GM19023 (cell line): Measurements from ENCODE around the gene ATP5PF.
"Not testable (repeated sequence)": the region's sequence is repeated elsewhere in the genome, so short reads cannot be mapped to it uniquely, and the experiment has no call there.

Experiments
- ATAC-seq: cut with Tn5 transposase; IDR thresholded peaks from one replicate; pipeline ENCODE4 v1.9.1; 2021; ENCODE audit warnings: mild to moderate bottlenecking, moderate library complexity; ENCODE audit not compliant: unreplicated experiment

The ATP5PF gene, protein sequence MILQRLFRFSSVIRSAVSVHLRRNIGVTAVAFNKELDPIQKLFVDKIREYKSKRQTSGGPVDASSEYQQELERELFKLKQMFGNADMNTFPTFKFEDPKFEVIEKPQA

DNA sequence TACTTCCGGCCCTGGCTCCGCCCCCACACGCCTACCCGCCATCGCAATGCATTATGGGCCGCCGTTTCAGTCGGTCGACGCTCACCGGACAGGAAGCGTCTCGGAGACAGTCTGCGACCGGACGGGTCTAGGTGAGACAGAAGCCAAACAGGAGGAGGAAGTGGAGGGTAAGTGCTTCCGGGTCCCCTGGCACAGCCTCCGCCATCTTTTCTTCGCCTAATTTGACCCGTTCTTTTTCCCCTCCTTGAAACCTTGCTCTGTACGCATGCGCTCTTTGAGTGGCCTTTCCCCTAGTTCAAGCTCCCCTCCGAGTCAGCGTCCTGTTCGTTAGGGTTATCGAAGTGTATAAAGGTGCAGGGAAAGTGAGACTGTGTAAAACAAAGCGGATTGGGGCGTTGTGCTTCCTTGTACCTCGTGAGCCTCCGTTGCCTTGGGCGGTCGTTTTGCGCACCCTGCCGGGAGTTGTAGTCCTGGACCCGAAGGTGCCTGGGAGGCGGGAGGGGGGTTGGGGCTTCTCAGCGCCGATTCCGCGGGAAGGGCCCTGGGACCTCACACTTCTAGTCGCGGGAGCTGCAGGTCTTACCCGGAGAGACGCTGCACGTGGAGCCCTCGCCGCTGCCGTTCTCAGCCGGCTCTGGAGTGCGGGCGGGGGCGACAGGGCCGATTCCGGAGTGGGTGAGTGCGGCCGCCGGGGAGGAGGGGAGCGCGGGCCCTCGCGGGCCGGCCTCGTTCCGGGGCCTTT, at the start of gene ATP5PF, which contains the start of gene GABPA:
TSS of gene ATP5PF (minus strand) at position 1 of the 742 bp plus-strand sequence. CDS start 5,110 bp downstream, outside the sequence.
TSS of gene GABPA (plus strand) at position 69 of the 742 bp plus-strand sequence. CDS start 6,627 bp downstream, outside the sequence.
- ATAC-seq = peak; percentile 90

DNA sequence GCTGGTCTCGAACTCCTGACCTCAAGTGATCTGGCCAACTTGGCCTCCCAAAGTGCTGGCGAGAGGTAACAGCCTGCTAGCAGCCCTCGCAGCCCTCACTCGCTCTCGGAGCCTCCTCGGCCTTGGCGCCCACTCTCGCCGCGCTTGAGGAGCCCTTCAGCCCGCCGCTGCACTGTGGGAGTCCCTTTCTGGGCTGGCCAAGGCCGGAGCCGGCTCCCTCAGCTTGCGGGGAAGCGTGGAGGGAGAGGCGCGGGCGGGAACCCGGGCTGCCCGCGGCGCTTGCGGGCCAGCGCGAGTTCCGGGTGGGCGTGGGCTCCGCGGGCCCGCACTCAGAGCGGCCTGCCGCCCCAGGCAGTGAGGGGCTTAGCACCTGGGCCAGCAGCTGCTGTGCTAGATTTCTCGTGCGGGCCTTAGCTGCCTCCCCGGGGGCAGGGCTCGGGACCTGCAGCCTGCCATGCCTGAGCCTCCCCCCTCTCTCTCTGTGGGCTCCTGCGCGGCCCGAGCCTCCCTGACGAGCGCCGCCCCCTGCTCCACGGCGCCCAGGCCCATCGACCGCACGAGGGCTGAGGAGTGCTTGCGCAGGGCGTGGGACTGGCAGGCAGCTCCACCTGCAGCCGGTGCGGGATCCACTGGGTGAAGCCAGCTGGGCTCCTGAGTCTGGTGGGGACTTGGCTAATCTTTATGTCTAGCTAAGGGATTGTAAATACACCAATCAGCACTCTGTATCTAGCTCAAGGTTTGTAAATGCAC, 43.6 kb upstream of the ATP5PF start:
- not testable (repeated sequence) for ATAC-seq

DNA sequence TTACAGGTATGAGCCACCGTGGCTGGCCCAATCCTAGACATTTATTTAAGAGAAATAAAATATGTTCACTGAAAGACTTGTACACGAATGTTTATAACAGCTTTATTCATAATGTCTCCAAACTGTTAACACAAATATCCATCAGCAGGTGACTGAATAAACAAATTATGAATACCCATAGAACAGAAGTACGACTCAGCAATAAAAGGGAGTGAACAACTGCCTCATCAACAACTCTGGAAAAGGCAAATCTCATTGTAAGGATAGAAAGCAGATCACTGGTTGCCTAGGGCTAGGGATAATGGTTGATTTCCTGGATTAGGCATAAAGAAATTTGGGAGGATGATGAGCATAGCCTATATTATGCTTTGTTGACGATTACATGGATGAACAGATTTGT, 41.7 kb upstream of the ATP5PF start:
- no peak for ATAC-seq

DNA sequence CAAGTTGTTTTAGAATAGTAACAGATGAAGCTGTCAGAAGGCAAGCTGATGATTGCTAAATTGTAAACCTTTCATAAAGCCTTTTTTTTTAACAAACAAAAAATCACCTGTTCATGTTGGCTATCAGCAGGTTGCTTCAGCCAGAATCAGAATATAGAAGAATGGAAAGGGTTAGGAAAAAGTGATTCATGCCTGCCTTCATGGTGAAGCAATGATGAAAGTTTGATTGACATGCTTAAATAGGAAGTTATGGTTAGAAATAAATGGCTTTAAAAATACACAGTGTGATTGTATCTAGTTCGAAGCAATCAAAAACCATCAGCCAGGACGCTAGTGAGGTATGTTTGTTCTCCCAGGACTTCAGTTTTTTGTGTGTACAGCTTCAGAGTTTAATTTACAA, 38.0 kb upstream of the ATP5PF start:
- ATAC-seq = no peak

DNA sequence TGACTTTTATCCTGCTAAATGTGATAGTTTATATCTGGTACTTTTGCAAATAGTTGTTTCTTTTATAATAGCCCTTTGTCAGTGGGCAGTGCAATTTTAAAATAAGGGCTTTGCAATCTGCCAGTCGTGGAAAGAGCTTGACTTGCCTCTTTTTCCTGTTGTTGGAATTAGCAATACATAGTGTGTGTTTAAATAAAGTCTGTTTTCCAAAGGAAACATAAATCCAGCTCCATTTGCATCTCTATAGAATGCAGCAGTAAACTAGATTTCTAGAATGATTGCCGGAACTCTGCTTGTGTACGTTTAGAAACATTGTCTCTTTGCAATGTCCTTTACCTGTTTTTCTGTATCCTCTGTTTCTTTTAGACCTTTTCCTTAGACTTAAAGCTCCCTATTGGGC, 33.2 kb upstream of the ATP5PF start:
- no peak for ATAC-seq

DNA sequence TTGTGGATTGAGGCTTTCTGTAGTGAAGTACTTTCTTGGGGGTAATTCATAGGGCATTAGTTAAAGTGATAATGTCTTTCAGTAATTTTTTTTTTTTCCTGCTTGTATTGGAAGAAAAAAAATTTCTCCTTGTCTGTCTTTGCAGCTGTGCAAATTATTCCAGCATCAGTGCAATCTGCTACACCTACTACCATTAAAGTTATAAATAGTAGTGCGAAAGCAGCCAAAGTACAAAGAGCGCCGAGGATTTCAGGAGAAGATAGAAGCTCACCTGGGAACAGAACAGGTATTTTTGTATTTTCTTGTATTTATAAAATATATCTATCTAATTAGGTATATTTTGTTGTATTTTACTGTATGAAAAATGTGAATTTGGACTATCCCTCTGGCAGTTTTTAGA, 29.4 kb upstream of the ATP5PF start:
- ATAC-seq = no peak

DNA sequence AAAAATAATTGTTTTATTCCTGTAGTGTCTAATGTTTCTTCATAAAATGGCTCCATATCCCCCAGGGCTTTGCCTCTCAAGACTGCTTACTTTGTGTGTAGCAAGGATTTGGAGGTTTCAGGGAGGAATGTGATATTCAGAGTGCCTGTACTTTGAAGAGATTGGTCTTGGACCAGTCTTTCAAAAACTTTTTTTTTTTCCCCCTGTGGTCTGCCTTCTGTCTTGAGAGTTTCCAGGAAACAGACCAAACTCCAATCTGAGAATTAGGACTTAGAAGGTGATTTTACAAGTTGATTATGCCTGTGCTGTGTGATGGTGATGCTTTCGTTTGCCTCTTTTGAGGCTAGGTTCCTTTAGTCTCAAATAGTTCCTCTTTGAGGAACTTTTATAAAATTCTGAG, 26.0 kb upstream of the ATP5PF start:
- ATAC-seq = no peak

DNA sequence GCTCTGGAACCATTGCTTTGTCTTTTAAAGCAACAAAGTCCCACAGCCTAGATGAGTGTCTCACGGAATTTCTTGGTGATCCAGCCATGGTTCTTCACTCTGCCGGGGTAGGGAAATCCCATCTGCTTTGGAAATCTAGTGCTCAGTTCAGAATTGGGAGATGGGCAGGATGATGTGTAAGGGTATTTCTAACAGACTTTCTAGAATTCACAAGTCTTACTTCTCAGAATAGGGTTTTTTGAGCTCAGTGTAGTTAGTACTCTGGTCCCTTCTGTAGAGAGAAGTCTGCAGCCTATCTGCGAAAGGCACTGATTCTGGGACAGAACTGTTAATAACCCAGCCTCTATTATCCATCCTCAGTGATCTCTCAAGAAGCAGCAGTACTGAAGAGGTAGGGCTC, 25.4 kb upstream of the ATP5PF start:
- no peak for ATAC-seq

DNA sequence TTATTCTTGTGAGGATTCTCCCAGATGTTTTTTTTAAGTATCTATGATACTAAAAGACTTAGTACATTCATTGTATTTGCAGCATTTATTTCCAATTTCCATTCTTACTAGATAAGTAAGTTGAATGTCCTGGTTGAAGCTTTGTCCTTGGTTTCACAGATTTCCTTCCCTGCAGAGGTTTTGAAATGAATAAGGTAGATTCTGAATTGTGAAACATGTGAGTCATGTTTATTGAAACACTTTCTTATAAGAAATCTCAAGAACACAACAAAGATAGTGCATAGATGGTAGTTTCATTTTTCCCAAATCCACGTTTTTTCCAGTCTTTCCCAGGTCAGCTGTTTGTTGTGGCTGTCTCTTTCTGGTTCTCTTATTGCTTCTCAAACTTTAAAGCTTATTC, 24.9 kb upstream of the ATP5PF start:
- ATAC-seq = no peak

DNA sequence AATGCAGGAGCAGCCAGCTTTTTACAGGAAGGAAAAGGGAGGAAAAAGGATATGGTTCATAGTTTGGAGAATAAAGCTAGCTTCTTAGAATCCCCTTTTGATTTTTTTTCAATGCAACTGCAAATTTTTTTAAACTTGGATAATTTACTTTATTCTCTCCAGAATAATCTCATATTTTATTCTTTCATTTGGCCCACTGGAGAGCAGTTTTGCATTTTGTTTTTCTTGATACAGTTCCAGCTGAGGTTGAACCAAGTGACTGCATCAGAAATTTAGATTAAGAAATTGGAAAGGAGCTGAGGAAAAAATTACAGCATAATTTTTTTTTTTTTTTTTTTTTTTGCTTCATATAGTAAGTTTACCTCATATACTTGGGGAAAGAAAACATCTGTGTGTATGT, 22.8 kb upstream of the ATP5PF start:
- ATAC-seq = no peak

DNA sequence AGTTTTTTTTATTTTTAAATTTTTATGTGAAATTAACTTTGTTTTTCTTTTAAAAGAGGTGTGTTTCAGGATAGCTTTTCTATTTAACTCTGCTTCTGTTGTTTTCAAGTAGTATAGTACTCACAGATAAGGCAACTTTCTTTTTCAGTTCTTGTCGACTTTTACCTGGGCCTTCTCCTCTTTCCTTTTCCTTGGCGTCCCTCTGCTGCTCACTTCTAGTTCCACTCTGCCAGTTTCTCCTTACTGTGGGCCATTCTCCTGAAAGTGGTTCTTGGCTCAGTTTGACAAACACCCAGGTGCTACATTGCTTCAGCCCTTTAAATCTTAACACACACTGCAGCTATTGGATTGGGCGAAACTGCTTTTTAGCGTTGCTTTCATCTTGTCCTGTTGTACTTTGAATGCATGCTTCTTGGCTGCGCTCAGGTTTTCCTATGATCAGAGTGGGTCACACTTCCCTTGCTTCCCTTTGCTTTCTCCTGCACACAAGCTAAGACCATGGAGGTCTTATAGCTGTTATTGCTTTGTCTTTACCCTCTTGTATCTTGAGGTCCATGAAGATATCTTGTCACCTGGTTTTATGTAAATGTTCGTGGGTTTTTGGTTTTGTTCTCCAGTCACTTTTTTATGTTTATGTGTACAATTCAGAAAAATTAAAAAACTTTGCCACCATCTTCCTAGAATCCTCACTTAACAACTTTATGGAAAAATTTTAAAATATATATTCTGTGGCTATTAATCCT, 21.7 kb upstream of the ATP5PF start:
- ATAC-seq = no peak

DNA sequence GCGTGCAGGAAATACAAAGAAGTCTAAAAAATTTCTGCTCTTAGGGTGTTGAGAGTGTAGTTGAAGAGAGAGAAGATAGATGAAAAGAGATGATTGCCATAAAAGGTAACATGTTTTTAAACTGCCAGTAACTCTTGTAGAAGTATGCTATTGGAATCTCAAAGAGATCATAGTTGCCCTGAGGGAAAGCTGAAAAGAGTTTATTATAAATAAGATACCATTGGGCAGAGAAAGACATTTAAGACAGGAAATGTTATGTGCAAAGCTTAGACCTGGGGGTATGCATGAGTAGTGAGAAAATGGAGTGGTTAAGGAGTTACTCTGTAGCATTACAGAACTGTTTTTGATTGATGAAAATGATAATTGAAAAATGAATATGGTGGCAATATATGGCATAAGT, 17.7 kb upstream of the ATP5PF start:
- no peak for ATAC-seq

DNA sequence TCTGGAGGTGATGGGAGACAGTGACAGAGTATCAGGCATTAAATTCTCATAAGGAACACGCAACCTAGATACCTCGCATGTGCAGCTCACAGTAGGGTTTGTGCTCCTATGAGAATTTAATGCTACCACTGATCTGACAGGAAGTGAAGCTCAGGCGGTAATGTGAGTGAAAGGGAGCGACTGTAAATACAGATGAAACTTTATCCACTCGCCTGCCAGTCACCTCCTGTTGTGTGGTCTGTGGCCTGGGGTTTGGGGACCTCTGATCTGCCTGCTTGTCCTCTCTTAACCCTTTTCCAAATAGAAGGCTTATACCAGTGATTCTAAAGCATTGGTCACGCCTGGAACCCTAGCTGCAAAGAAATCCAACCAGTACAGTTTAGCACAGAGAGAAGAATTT, 15.4 kb upstream of the ATP5PF start:
- no peak for ATAC-seq

DNA sequence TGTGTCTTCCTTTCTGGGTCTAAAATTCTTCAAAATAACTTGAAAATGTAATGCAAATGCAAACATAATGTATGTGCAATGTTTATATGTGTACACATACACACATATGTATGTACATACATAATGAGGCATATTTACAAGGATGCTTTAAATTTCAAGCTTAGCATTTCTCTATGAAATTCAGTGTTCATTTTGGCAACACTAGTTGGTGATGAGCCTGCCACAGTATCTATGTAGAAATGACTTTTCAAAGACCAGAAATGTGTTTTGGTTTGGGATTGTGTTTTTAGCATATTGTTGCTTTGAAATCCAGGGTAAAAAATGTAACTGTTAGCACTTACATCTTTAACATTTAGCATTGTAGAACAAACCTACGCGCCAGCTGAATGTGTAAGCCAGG, 10.2 kb upstream of the ATP5PF start:
- ATAC-seq = no peak

DNA sequence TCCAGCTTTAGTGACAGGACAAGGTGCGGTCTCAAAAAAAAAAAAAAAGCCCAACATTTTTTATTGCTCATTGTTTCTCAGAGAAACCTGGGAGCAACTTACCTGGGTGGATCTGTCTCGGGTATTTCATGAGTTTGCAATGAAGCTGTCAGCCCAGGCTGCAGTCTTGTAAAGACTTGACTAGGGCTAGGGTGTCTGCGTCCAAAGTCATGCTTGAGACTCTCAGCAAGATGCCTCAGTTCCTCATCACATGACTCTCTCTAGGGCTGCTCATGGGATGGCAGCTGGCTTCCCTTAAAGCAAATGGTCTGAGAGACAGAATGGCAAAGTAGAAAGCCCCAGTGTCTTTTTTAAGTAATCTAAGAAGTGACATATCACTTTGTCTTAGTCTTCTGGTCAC, 8.2 kb upstream of the ATP5PF start:
- ATAC-seq = no peak

DNA sequence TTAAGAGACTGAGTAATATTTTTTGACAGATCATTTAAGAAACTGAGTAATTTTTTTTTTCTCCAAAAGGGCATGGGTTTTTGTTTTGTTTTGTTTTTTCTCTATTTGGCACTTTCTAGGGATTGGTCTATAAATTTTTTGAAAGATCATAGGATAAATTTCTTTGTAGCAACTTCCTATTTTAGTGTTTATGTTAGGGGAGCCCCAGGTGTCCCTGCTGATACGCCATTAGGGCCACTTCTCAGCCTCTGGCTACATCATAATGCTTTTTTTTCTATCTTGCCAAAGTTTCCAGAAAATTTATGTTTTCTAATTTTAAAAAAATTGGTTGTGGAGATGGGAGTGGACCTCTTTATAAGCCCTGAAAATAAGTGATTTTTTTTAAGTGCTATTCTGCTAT, 2.7 kb upstream of the ATP5PF start:
- no peak for ATAC-seq

DNA sequence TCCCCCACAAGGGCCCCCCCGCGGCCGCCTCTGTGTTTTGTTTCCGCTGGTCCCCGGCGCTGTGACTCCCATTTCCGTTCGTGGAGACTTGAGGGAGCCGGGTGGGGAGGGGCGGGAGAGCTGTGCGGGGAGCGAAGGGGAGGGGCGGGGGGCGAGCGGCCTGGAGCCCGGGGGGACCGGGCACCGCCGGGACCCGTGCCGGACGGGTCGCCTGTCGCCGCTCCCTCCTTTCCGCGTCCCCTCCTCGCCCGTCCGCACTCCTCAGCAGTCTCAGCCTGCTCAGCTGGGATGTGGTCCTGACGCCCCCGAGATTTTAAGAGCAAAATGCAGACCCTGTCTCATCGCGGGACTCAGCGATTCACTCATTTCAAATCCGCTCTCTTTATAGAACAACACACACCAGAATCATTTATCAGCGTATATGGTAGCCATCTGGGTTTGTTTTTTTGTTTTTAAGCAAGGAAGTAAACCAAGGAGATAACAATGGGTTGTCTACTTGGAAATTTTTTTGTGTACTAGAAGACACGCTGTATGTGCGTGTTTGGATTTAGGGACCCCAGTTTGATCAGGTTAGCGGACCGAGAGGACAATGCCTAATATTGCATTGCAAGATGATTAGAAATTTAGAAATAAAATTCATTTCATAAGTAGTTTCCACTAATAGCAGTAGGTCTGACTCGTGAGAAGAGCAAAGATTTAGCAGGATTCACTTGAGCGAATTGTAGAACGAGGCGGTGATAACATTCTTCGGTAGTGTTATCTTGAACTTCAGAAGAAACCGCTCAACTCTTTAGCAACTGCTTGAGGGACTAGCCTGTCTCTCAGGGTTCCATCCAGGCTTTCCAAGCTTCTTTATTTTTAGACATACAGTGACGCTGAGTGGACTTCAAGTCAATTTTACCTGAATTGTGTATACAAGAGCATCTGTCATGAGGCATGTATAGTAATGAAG, 1.2 kb upstream of the ATP5PF start:
- peak; percentile 11 for ATAC-seq

DNA sequence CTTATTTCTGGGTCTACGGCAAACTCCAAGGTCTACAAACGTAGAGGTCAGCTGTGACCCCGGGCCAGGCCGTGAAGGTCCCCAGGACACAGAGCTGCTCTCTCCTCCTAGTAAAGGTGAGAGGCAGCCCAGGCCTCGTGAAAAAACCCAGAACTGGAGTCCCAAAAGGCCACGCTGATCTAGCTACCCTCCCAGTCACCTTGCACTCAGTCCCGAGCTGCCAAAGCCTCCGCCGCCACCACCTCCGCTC, 125 bp downstream of the ATP5PF start:
- ATAC-seq = no peak

DNA sequence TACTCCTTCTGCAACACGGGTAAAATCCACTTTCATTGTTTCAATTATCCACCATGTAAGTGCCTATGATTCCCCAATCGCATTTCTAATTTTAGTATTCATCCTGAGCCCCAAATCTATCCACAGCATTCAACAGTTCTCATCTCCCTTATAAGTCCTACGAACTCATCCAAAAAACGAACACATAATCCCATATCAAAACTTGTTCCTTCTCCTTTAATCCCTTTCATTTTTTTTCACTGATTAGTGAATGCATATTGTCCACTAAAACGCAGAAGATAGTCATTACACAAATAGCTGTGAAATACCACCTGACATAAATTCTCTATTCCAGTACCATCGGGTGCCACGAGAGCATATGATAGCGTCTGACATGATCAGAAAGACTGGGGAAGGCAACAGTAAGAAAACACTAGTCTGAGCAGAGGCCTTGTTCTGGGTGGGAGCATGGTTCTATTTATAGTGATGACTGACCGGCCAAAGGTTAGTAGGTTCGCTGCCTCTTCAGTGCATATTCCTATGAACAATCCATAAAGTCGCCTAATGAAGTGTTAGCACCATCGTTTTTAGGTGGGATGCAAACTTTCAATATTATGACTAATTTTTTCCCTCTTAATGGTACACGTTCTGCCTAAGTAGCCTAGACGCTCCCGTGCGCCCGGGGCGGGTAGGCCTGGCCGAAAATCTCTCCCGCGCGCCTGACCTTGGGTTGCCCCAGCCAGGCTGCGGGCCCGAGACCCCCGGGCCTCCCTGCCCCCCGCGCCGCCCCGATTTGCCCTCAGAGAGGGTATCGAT, 648 bp downstream of the ATP5PF start:
- peak; percentile 6 for ATAC-seq
